ENCODE data around the gene EXOC6B.
A peak's percentile ranks its signal among the peaks of the same experiment; 100 is the strongest.

Gene EXOC6B

DNA sequence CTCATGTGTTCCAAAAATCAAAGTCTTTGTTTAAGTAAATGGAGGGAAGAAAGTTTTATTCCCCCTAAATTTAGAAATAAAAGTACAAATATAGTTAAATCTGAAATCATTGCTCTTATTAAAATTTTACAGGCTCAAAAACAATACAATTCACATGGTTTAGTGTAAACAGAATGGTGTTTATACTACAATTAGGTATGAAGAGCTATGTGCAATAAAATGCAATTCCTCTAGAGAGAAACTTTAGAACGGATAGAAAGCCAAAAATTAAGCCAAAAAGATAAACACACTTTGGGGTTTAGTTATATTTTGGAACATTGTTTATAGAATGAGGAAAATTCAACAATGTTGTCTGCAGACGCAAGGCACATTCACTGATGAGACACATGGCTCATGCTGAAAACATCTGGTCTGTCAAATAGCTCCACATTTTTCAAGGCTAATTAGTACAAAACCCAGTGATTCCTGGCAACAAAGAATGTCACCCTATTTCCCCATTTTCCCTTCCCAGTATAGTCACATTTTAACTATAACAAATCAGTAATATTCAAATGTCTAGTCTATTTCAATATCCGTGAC lies 103.3 kb downstream of the EXOC6B start:
- TF ChIP-seq, protein P1, sequence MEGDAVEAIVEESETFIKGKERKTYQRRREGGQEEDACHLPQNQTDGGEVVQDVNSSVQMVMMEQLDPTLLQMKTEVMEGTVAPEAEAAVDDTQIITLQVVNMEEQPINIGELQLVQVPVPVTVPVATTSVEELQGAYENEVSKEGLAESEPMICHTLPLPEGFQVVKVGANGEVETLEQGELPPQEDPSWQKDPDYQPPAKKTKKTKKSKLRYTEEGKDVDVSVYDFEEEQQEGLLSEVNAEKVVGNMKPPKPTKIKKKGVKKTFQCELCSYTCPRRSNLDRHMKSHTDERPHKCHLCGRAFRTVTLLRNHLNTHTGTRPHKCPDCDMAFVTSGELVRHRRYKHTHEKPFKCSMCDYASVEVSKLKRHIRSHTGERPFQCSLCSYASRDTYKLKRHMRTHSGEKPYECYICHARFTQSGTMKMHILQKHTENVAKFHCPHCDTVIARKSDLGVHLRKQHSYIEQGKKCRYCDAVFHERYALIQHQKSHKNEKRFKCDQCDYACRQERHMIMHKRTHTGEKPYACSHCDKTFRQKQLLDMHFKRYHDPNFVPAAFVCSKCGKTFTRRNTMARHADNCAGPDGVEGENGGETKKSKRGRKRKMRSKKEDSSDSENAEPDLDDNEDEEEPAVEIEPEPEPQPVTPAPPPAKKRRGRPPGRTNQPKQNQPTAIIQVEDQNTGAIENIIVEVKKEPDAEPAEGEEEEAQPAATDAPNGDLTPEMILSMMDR (conservative IDR thresholded peaks at IDR 0.05; ENCODE audit: low read length) = no peak
- peak; percentile 87 for DNase-seq (ENCODE audit: low read depth)
- H3K4me3 ChIP-seq (ENCODE audit: low read length) = no peak overlapping the region

- no peak overlapping the region for H3K4me3 ChIP-seq (ENCODE audit: low read length)
- no peak for DNase-seq (ENCODE audit: low read depth)
- TF ChIP-seq, protein P1 (conservative IDR thresholded peaks at IDR 0.05; ENCODE audit: low read length) = no peak
These were observed 106.4 kb downstream of the EXOC6B start for GRCh38 chr2:72719416-72719815.

DNA sequence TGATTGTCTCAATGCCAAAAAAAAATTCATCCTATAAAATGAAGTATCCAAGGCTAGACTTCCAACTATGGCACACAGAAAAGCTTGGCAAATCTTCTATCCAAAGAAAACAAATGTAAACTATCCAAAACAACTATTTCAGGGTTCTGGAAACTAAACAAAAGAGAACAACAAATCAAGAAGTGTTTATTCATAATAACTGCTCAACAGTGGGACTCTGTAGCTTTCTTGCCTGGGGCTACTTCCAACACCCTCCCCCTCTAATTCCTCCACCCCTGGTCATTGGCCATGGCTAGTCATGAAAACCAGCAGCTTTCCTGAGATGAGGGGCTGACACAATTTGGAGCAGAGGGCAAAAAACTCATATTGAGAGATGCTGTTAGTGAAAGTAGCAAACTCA lies 107.0 kb downstream of the EXOC6B start:
- H3K4me3 ChIP-seq (ENCODE audit: low read length) = no peak overlapping the region
- TF ChIP-seq, protein P1 (conservative IDR thresholded peaks at IDR 0.05; ENCODE audit: low read length) = no peak
- DNase-seq (ENCODE audit: low read depth) = no peak

DNA sequence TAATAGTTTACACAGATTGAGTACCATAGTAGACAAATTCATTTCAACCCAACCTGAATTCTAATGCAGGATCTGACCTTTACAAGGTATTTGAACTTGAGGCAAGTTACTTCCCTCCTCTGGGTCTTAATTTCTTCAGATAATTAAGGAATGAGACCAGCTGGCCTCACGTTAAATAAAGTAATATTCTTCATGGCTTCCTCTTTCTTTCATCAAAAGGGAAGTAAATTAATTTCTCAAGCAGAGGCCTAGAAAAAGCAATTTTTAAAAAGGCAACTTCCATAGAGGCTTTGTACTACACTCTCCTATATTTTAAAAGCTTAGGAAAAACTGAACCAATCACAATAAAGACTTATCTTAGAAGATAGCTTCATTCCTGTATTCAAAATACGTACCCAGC lies 109.2 kb downstream of the EXOC6B start:
- DNase-seq (ENCODE audit: low read depth) = no peak
- H3K4me3 ChIP-seq (ENCODE audit: low read length) = no peak overlapping the region
- TF ChIP-seq, protein P1 (conservative IDR thresholded peaks at IDR 0.05; ENCODE audit: low read length) = no peak

GRCh38 chr2:72713857-72714256 lies 112.0 kb downstream of the EXOC6B start:
- DNase-seq (ENCODE audit: low read depth) = no peak

GRCh38 chr2:72712977-72713376 lies 112.9 kb downstream of the EXOC6B start:
- no peak overlapping the region for H3K4me3 ChIP-seq (ENCODE audit: low read length)
- TF ChIP-seq, protein P1 (conservative IDR thresholded peaks at IDR 0.05; ENCODE audit: low read length) = no peak
- DNase-seq (ENCODE audit: low read depth) = no peak

More at GRCh38 chr2:72713857-72714256, 112.0 kb downstream of the EXOC6B start:
- TF ChIP-seq, protein P1 (conservative IDR thresholded peaks at IDR 0.05; ENCODE audit: low read length) = no peak
- no peak overlapping the region for H3K4me3 ChIP-seq (ENCODE audit: low read length)

GRCh38 chr2:72712304-72712703 lies 113.5 kb downstream of the EXOC6B start:
- H3K4me3 ChIP-seq (ENCODE audit: low read length) = no peak overlapping the region
- DNase-seq (ENCODE audit: low read depth) = no peak
- TF ChIP-seq, protein P1 (conservative IDR thresholded peaks at IDR 0.05; ENCODE audit: low read length) = no peak

Measured in AG10803 (cell line).